ENCODE data around the gene CA10.

The CA10 gene

GRCh38 chr17:51700011-51700760 is 458.3 kb downstream of the CA10 start:
- in situ Hi-C loops (cut with MboI; ENCODE audit: low sequenced_read_pairs) = no loop called here

DNA sequence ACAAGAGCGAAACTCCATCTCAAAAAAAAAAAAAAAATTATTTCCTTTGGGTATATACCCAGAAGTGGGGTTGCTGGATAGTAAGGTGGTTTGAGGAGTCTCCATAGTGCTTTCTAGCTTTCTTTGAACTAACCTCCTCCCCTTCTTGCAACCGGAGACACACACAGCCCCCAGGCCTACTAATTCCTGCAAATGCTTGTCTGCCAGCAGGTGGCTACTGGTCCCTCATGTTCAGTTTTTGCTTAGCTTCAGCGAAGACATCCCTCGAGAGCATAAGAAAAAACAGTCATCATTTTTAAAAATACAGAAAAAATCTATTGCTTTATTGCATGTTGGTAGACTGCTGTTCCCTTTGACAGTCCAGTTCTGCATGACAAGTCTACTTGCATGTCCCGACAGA is 459.2 kb downstream of the CA10 start:
- in situ Hi-C loops (cut with MboI; ENCODE audit: low sequenced_read_pairs) = no loop called here

- in situ Hi-C loops (cut with MboI; ENCODE audit: low sequenced_read_pairs) = no loop called here
Observed at GRCh38 chr17:51692917-51693316, 465.6 kb downstream of the CA10 start.

- in situ Hi-C loops (cut with MboI; ENCODE audit: low sequenced_read_pairs) = no loop called here
Observed at GRCh38 chr17:51687887-51688286, 470.6 kb downstream of the CA10 start.

DNA sequence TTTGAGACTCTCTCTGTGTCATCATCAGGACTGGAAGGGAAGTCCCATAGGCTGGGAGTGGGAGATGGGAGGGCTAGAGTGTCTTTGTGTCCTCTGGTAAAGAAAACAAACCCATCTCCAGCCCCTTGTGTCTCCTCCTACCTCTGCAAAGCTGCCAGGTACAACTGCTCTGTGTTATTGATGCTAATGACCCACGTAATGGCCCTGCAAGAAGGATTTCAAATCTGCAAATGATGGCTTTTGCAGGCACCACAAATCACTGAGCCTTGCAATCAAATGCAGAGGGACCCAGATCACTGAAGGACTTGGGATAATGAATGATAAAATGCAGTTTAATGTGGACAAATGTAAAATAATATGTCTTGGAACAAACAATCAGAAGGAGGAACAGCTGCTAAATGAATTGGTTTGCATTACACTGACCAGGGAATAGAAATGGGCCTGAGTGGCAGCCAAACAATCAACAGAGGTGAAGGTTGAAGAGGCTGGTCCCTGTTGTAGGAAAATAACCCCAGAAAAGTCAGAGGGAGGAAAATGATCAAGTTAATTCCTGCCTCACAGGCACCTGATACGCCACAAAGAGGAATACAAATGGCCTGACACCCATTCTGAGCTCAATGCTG is 473.1 kb downstream of the CA10 start:
- in situ Hi-C loops (cut with MboI; ENCODE audit: low sequenced_read_pairs) = no loop called here

DNA sequence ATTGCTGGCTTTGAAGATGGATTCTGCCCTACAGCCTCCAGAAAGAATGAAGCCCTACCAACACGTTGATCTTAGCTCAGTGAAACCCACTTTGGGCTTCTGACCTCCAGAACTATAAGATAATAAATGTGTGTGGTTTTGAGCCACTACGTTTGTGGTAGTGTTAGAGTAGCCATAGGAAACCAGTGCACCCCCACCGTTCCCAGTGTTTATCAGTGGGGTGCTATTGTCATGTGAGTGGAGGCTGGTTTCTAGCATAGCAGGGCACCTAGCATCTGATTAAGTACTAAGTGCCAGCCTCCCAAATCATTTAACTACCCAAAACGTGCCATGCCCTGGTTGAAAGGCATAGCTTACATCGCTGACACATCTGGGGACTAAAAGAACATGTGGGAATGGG is 474.3 kb downstream of the CA10 start:
- in situ Hi-C loops (cut with MboI; ENCODE audit: low sequenced_read_pairs) = no loop called here

DNA sequence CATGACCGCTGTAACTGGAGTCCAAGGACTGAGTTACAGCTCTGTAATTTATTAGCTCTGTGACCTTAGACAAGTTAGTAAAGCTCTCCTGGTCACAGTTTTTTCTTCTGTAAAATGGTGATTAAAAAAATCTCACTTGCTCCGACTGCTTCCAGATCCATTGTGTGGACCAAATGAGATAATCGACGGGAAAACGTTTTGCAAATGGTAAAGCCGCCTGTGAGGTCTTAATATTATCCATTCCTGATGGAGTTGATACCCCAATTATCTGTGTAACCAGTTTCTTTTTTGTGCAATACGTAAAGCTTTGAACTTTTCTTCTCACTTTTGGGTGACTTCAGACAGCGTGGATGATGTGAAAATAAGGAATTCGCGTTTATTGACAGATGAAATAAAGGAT is 475.2 kb downstream of the CA10 start:
- in situ Hi-C loops (cut with MboI; ENCODE audit: low sequenced_read_pairs) = no loop called here

GRCh38 chr17:51682115-51682514 is 476.4 kb downstream of the CA10 start:
- in situ Hi-C loops (cut with MboI; ENCODE audit: low sequenced_read_pairs) = no loop called here

DNA sequence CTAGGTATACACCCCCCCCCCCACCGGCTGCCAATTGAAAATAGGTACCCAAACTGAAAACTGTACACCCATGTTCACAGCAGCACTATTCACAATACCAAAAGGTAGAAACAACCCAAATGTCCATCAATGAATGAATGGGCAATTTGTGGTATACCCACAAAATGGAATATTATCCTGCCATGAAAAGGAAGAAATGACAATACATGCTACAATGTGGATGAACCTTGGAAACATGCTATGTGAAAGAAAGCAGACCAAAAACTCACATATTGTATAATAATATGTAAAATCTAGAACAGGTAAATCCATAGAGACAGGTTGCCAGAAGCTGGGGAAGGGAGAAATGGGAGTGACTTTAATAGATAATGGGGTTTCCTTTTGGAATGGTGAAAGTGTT is 480.6 kb downstream of the CA10 start:
- in situ Hi-C loops (cut with MboI; ENCODE audit: low sequenced_read_pairs) = no loop called here

DNA sequence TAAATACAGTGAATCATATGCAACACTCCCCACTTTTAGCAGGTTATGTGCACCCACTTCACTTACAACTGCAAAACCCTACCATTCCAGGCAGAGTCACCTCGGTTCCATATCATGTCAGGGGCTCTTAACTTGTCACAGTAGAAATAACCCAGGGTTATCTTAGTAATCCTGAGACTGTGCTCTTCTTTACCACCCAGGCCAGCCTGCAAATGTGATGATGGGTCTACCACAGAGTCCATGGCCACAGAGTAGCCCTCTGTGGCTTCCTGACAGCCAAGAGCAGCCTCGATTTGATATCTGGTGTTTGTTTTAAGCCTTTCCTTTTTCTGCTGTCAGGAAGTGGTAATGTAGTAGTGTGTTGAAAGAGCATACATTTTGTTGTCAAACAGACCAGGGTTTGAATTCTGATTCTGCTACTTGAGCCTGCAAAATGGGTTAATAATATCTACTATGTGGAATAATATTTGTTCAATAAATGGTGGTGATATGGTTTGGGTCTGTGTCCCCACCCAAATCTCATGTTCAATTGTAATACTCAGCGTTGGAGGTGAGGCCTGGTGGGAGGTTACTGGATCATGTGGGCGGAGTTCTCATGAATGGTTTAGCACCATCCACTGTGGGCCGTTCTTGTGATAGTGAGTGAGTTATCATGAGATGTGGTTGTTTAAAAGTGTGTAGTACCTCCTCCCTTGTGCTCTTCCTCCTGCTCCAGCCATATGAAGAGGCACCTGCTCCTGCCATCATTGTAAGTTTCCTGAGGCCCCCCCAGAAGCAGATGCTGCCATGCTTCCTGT is 481.6 kb downstream of the CA10 start:
- in situ Hi-C loops (cut with MboI; ENCODE audit: low sequenced_read_pairs) = no loop called here

DNA sequence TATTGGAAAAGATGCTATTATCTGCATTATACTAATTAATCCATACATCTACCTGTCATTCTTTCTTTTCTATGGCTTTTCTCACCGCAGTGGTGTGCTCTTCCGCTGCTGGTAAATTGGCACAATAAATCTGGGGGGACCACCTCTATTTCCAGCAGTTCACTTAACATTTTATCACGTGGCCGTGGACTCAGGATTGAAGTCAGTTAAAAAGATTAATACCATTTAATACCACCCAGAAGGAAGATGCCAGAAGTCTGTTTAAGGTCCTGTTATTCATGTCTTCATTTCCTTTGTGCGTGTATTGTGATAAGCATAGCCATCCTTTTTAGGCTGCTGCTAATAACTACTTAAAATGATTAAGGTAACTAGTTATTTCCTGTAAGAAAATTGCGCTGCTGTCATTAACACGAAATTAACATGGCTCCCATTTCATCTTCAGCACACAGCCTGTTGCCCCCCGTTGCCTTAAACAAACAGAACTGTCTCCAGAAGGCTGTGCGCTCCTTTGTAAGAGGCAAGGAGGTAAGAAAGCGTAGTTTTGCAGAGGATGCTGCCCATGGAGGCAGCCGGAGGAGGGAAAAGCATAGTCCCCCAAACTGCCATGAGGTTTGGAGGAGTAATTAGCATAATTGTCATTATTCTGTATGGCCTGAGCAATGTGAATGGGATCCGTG is 483.8 kb downstream of the CA10 start:
- in situ Hi-C loops (cut with MboI; ENCODE audit: low sequenced_read_pairs) = no loop called here

- in situ Hi-C loops (cut with MboI; ENCODE audit: low sequenced_read_pairs) = no loop called here
Observed at GRCh38 chr17:51673070-51673469, 485.4 kb downstream of the CA10 start.

GRCh38 chr17:51672065-51672464 is 486.4 kb downstream of the CA10 start:
- in situ Hi-C loops (cut with MboI; ENCODE audit: low sequenced_read_pairs) = no loop called here

DNA sequence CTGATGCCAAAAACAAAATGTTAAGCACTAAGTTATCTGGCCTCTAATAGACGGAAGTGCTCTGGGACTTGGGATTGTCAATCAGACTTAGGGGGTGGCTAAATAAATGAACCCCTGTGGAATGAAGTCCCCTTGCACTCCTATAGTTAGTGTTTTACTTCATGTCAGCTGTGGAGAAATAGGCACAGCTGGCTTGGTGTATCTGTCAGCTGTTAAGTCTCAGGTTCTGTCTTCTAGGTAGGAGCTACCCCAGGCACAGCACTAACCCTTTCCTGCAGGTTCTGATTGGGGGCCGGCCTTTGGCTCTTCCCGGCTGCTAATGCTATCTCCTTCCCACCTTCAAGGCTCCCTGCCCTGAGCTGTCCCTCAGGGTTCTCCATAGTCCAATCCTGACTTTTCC is 487.6 kb downstream of the CA10 start:
- in situ Hi-C loops (cut with MboI; ENCODE audit: low sequenced_read_pairs) = no loop called here

DNA sequence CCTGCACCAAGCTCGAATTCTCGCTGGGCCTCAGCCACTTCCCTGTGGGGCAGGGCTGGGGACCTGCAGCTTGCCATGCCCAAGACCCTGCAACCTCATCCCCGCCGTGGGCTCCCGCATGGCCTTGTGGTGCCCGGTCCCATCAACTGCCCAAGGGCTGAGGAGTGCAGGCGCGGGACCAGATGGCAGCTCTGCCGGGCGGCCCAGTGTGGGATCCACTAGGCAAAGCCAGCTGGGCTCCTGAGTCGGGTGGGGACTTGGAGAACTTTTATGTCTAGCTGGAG is 489.6 kb downstream of the CA10 start:
- in situ Hi-C loops (cut with MboI; ENCODE audit: low sequenced_read_pairs) = no loop called here

DNA sequence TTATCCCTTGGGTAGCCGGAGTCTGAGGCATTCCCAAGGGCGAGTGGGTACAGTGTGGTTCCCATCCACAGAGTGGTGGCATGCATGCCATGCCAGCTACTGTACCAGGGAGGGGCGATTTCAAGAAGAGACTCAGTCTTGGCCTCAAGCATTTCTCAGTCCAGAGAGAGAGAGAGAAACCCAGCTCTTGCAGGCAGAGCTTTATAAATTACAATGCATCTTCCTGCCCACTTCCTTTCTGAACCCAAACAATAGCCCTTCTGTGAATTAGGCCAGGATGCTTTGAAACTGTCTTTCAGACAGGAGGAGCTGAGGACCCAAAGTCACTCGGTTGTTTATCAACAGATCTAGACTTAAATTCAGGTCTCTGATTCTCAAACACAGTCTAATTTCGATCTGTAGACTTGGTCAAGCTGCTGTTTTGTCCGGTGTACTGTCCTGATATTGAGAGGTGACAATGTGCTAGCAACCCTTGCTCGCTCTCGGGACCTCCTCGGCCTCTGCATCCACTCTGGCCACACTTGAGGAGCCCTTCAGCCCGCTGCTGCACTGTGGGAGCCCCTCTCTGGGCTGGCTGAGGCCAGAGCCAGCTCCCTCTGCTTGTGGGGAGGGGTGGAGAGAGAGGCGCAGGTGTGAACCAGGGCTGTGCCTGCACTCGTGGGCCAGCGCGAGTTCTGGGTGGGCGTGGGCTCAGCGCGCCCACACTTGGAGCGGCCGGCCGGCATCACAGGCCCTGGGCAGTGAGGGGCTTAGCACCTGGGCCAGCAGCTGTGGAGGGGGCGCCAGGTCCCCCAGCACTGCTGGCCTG is 490.2 kb downstream of the CA10 start:
- in situ Hi-C loops (cut with MboI; ENCODE audit: low sequenced_read_pairs) = no loop called here

DNA sequence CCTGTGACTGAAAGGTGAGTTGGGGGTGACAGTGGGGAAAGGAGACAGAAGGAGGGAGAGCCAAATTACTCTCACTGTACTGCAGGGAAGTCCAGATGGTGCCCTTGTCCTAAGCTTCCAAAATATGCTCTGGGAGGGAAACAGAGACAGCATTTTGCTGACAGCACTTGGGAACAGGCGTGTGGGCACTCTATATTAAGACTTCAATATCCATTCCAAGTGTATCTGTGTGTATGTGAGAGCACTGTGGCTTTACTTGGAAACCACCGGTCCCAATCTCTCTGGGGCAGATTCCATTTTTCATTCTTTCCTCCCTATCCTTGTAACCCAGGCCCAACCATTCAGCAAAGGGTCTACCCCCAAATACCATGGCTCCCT is 490.8 kb downstream of the CA10 start:
- in situ Hi-C loops (cut with MboI; ENCODE audit: low sequenced_read_pairs) = no loop called here

- in situ Hi-C loops (cut with MboI; ENCODE audit: low sequenced_read_pairs) = no loop called here
Observed at GRCh38 chr17:51666971-51667705, 491.4 kb downstream of the CA10 start.

DNA sequence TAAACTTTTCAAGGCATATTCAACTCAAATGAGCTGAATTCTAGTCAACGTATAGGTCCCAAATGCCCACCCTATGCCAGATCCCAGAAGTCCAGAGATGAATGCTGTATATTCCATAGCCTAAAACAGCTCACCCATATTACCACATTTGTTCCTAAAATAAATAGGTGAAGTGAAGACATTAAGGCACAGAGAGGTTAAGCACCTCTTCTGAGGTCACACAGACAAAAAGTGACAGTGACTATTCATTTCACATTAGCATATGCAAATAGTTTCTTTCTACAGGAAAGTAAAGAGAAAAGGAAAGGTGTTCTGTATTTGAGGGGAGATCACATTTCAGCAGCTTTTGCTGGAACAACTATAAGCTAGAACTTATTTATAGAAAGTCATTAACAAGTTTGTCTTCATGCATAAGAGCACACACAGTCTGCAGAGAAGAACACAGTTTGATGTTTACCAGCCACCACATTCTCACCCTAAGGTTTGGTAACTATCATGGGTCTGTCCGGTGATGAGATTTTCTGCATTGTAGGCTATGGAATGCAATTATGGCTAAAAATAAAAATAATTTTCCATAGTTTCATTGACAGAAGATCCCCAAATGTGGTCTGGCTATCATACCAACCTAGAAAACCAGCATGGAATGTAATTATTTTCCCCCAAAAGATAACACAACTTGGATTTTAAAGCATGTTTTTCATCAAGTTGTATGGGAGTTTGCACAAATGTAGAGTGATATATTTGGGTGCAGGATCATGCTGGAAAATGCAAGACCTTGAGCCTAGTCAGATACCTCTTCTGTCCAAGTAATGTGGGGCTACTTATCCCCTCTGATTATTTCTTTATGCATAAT is 496.1 kb downstream of the CA10 start:
- in situ Hi-C loops (cut with MboI; ENCODE audit: low sequenced_read_pairs) = no loop called here
